ENCODE results near the gene GRIN2C.

Gene GRIN2C

DNA sequence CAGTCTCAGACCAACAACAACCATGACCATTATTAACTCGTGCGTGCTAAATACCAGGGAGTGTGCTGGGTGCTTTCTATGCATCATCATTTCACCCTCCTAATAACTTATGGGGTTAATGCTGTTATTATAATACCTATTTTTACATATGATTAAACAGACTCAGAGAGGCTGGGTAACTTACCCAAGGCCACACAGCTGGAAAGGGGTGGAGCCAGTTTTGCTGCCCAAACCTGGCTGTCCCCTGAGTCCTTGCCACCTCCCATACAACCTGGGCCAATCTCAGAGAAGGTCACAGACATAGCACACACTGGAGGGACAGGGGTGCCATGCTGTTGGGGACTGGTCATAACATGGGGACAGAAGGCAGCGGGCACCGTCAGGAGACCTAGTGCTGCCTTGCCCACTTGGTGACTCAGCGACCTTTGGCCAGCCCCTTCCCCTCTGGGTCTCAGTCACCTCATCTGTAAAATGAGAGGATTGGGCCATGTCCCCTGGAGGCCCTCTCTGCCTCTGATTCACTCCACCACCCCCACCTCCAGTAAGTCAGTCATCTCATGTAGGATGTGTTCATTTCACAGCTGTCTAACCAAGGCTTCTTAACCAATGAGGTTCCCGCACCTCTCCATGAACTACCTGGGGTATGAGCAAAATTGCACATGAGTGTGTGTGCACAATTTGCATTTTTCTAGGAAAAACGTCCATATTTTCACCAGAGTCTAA lies 45.2 kb upstream of the GRIN2C start:
- Histone ChIP-seq H3K9ac (ENCODE audit: low read depth, low read length) (no peak overlapping the region), H3K4me1 (ENCODE audit: insufficient read depth, low read length) (no peaks in the 10 kb centered on the region), H3K9me3 (ENCODE audit: insufficient read depth, low read length, severe bottlenecking) (no peaks in the 10 kb centered on the region), H3K4me3 (ENCODE audit: low read depth in 1 of 2, low read length in 2 of 2) (no peak overlapping the region), H3K4me2 (ENCODE audit: insufficient read depth, low read length) (no peak overlapping the region), H3K27me3 (ENCODE audit: insufficient read depth, low read length, poor library complexity) (no peaks in the 10 kb centered on the region), H3K79me2 (ENCODE audit: insufficient read depth, low read length) (no peaks in the 10 kb centered on the region), H4K20me1 (ENCODE audit: insufficient read depth, low read length) (no peaks in the 10 kb centered on the region), H2AFZ (ENCODE audit: low read depth, low read length) (no peak overlapping the region), H3K36me3 (ENCODE audit: insufficient read depth, low read length) (no peaks in the 10 kb centered on the region), H3K27ac (ENCODE audit: low read length) (no peak overlapping the region)
- ATAC-seq (ENCODE audit: insufficient read depth, low read depth) (no peak), DNase-seq (no peak)
- no peak for TF ChIP-seq EZH2 (IDR thresholded peaks at IDR 0.05; ENCODE audit: borderline replicate concordance, low read depth, low read length, severe bottlenecking)
- TF ChIP-seq, protein P1, sequence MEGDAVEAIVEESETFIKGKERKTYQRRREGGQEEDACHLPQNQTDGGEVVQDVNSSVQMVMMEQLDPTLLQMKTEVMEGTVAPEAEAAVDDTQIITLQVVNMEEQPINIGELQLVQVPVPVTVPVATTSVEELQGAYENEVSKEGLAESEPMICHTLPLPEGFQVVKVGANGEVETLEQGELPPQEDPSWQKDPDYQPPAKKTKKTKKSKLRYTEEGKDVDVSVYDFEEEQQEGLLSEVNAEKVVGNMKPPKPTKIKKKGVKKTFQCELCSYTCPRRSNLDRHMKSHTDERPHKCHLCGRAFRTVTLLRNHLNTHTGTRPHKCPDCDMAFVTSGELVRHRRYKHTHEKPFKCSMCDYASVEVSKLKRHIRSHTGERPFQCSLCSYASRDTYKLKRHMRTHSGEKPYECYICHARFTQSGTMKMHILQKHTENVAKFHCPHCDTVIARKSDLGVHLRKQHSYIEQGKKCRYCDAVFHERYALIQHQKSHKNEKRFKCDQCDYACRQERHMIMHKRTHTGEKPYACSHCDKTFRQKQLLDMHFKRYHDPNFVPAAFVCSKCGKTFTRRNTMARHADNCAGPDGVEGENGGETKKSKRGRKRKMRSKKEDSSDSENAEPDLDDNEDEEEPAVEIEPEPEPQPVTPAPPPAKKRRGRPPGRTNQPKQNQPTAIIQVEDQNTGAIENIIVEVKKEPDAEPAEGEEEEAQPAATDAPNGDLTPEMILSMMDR (IDR thresholded peaks at IDR 0.05; ENCODE audit: borderline replicate concordance, extremely low read depth, low read length, poor library complexity, severe bottlenecking) = no peak

GRCh38 chr17:74903671-74904070 lies 44.0 kb upstream of the GRIN2C start:
- ATAC-seq (ENCODE audit: insufficient read depth, low read depth) (no peak), DNase-seq (no peak)
- H3K36me3 ChIP-seq (ENCODE audit: insufficient read depth, low read length) = no peaks in the 10 kb centered on the region
- H4K20me1 ChIP-seq (ENCODE audit: insufficient read depth, low read length) = no peaks in the 10 kb centered on the region
- TF ChIP-seq, protein P1 (IDR thresholded peaks at IDR 0.05; ENCODE audit: borderline replicate concordance, extremely low read depth, low read length, poor library complexity, severe bottlenecking) = no peak
- TF ChIP-seq EZH2 (IDR thresholded peaks at IDR 0.05; ENCODE audit: borderline replicate concordance, low read depth, low read length, severe bottlenecking) = no peak
- H3K27me3 ChIP-seq (ENCODE audit: insufficient read depth, low read length, poor library complexity) = no peaks in the 10 kb centered on the region
- H3K4me3 ChIP-seq (ENCODE audit: low read depth in 1 of 2, low read length in 2 of 2) = no peak overlapping the region
- H3K27ac ChIP-seq (ENCODE audit: low read length) = no peak overlapping the region
- no peak overlapping the region for H3K4me2 ChIP-seq (ENCODE audit: insufficient read depth, low read length)
- H3K4me1 ChIP-seq (ENCODE audit: insufficient read depth, low read length) = no peaks in the 10 kb centered on the region
- no peak overlapping the region for H2AFZ ChIP-seq (ENCODE audit: low read depth, low read length)
- H3K79me2 ChIP-seq (ENCODE audit: insufficient read depth, low read length) = no peaks in the 10 kb centered on the region
- H3K9ac ChIP-seq (ENCODE audit: low read depth, low read length) = no peak overlapping the region
- no peaks in the 10 kb centered on the region for H3K9me3 ChIP-seq (ENCODE audit: insufficient read depth, low read length, severe bottlenecking)

GRCh38 chr17:74903034-74903433 lies 43.3 kb upstream of the GRIN2C start:
- no peak overlapping the region for H2AFZ ChIP-seq (ENCODE audit: low read depth, low read length)
- no peaks in the 10 kb centered on the region for H4K20me1 ChIP-seq (ENCODE audit: insufficient read depth, low read length)
- H3K36me3 ChIP-seq (ENCODE audit: insufficient read depth, low read length) = no peaks in the 10 kb centered on the region
- no peaks in the 10 kb centered on the region for H3K4me1 ChIP-seq (ENCODE audit: insufficient read depth, low read length)
- no peak overlapping the region for H3K4me2 ChIP-seq (ENCODE audit: insufficient read depth, low read length)
- no peak overlapping the region for H3K27ac ChIP-seq (ENCODE audit: low read length)
- DNase-seq = no peak
- H3K9me3 ChIP-seq (ENCODE audit: insufficient read depth, low read length, severe bottlenecking) = no peaks in the 10 kb centered on the region
- no peak overlapping the region for H3K4me3 ChIP-seq (ENCODE audit: low read depth in 1 of 2, low read length in 2 of 2)
- no peak overlapping the region for H3K9ac ChIP-seq (ENCODE audit: low read depth, low read length)
- no peak for ATAC-seq (ENCODE audit: insufficient read depth, low read depth)
- H3K79me2 ChIP-seq (ENCODE audit: insufficient read depth, low read length) = no peaks in the 10 kb centered on the region
- H3K27me3 ChIP-seq (ENCODE audit: insufficient read depth, low read length, poor library complexity) = no peaks in the 10 kb centered on the region
- TF ChIP-seq, protein P1 (IDR thresholded peaks at IDR 0.05; ENCODE audit: borderline replicate concordance, extremely low read depth, low read length, poor library complexity, severe bottlenecking) = no peak
- no peak for TF ChIP-seq EZH2 (IDR thresholded peaks at IDR 0.05; ENCODE audit: borderline replicate concordance, low read depth, low read length, severe bottlenecking)

All from DND-41 (cell line).